GM12874 (cell line): ENCODE results near the gene CPA3.

ENCODE experiments used
- TF ChIP-seq, protein P1 (sequence below): IDR thresholded peaks from 2 replicates; pipeline ENCODE4 v1.5.1; 2011; ENCODE audit warnings: low read depth, mild to moderate bottlenecking, control low read depth, low read length, moderate library complexity; ENCODE audit not compliant: insufficient read depth

CPA3 gene

DNA sequence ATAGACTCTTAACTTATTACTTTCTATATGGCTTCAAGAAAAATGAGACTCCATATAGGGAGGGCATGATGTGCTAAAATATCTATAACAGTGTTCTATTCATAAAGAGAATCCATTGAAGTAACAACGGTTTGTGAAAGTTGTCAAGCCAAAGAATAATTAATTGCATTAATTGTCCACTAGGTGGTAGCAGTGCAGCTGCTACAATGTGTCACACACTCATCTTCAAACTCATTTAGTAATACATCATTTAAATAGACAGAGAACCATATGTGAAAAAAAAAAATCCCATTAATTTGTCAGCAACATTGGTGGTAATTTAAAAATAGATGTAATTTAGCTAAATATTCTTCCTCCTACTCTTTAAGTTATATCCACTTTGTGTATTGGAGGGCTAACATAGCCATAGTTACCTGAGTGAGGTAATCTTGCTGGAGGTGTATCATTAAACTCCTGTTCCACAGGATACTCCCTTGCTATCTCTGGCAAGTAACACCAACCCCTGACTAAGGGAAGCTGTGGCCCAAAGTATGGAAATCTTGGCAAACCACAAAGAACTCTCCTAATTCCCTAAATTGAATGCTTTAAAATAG lies 3.7 kb upstream of the CPA3 start:
- TF ChIP-seq, protein P1, sequence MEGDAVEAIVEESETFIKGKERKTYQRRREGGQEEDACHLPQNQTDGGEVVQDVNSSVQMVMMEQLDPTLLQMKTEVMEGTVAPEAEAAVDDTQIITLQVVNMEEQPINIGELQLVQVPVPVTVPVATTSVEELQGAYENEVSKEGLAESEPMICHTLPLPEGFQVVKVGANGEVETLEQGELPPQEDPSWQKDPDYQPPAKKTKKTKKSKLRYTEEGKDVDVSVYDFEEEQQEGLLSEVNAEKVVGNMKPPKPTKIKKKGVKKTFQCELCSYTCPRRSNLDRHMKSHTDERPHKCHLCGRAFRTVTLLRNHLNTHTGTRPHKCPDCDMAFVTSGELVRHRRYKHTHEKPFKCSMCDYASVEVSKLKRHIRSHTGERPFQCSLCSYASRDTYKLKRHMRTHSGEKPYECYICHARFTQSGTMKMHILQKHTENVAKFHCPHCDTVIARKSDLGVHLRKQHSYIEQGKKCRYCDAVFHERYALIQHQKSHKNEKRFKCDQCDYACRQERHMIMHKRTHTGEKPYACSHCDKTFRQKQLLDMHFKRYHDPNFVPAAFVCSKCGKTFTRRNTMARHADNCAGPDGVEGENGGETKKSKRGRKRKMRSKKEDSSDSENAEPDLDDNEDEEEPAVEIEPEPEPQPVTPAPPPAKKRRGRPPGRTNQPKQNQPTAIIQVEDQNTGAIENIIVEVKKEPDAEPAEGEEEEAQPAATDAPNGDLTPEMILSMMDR, result peak; percentile 37; the same call in 1 of the 2 replicates

- TF ChIP-seq, protein P1, result no peak
Observed at GRCh38 chr3:148863297-148863696, 1.8 kb upstream of the CPA3 start.

GRCh38 chr3:148863814-148864213 lies 1.3 kb upstream of the CPA3 start:
- TF ChIP-seq, protein P1, result no peak

- TF ChIP-seq, protein P1, result no peak
Observed at GRCh38 chr3:148866261-148866660, 1.2 kb downstream of the CPA3 start.

DNA sequence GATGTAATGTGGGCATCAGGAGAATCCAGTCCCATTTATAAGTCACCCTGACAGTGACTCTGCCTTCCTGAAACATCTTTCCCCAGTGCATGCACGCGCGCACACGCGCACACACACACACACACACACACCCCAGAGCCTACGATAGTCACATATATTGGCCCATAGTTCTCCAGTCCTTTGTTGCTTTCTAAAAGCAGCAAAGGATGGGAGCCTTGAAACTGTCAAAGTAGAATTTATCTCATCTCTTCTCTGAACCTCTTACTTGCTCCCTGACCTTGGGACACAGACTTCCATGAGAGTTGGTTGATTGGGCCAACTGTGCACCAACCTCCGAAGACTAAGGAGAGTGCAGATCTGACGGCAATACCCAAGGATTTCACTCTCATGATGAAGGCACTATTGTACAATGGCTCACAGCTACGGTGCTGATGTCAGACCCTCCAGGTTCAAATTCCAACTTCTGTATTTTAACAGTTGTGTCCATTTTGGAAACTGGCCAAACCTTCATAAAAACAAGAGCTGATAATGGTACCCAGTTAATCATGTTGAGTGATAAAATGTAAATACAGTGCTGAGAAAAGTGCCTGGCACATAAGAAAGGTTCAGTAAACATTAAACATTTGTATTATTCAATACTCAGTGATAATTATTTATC lies 8.3 kb downstream of the CPA3 start:
- TF ChIP-seq, protein P1, result no peak

DNA sequence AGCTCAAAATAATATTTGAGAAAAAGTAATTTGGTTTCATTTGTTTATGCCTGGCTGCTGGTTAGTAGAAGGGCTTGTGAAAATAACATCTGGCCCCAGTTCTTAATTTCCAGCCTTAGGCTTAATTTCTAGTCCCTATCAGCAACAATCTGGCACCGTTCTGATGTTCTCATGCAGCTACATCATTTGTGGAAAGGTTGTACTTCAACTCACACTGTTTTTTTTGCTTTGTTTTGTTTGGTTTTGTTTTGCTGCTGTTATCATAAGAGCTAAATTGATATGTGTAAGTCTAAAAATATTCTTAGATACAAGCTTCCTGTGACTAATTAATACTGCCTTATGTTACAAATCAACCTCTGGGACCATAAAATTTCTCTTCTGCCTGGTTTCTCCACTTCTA lies 8.9 kb downstream of the CPA3 start:
- TF ChIP-seq, protein P1, result no peak

DNA sequence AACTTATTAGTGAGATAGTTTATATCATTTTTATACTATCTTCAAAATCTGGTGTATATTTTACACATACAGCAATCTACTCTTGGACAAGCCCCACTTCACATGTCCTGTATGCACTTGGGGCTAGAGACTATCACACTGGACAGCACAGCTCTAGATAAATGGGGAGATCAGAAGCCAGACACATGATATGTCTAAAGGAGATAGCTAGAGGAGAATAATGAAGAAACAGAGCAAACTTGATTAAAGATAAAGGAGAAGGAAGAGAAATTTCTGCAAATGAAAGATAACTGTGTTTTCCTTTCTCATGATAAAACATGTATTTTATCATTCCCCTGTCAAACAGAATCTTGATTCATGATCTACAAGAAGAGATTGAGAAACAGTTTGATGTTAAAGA lies 13.0 kb downstream of the CPA3 start:
- TF ChIP-seq, protein P1, result no peak
